HUES6 (cell line): ENCODE results near the gene WHRN.
A peak's percentile ranks its signal among the peaks of the same experiment; 100 is the strongest.

Experiments
- H3K27ac ChIP-seq: 2 replicates; pipeline ENCODE4 v1.7.0; 2013; ENCODE audit warnings: low read depth, mild to moderate bottlenecking, low read length, inconsistent platforms
- H3K27me3 ChIP-seq: 2 replicates; pipeline ENCODE4 v1.6.1; 2013; ENCODE audit warnings: low read length; ENCODE audit not compliant: control insufficient read depth, insufficient read depth
- H3K36me3 ChIP-seq: 2 replicates; pipeline ENCODE4 v1.6.1; 2013; ENCODE audit warnings: low read length; ENCODE audit not compliant: control insufficient read depth, insufficient read depth
- H3K4me1 ChIP-seq: 2 replicates; pipeline ENCODE4 v1.6.1; 2013; ENCODE audit warnings: low read length; ENCODE audit not compliant: control insufficient read depth, insufficient read depth
- H3K4me3 ChIP-seq: 2 replicates; pipeline ENCODE4 v1.5.1; 2013; ENCODE audit warnings: low read depth, low read length
- H3K9ac ChIP-seq: one replicate; pipeline ENCODE4 v1.6.1; 2013; ENCODE audit warnings: mild to moderate bottlenecking, low read length
- H3K9me3 ChIP-seq: 2 replicates; pipeline ENCODE4 v1.6.1; 2013; ENCODE audit warnings: low read depth, low read length; ENCODE audit not compliant: control insufficient read depth, insufficient read depth

The WHRN gene

DNA sequence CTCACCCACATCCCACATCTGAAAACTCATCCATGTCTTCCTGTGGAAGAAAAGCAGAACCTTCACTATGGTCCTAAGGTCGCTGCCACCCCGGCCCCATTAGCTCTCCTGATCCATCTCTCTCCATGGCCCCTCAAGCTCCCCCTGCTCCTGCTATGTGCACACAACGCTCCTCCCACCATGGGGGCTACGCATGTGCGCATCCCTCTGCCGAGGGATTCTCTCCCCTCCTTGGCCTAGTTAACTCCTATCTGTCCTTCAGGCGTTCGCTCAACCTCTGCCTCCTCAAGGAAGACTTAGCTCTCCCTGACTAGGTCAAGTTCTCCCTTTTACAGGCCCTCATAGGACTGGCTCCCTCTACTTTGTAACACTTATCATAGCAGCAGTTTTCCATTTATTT is 127.3 kb downstream of the WHRN start:
- H3K27me3 ChIP-seq: no peaks in the 10 kb centered on the region
- H3K9me3 ChIP-seq: no peaks in the 10 kb centered on the region
- no peak overlapping the region for H3K9ac ChIP-seq
- no peak overlapping the region for H3K4me3 ChIP-seq
- H3K4me1 ChIP-seq: peaks cover 20% of the 10 kb centered on the region
- H3K36me3 ChIP-seq: peaks cover 13% of the 10 kb centered on the region
- H3K27ac ChIP-seq: no peak overlapping the region

DNA sequence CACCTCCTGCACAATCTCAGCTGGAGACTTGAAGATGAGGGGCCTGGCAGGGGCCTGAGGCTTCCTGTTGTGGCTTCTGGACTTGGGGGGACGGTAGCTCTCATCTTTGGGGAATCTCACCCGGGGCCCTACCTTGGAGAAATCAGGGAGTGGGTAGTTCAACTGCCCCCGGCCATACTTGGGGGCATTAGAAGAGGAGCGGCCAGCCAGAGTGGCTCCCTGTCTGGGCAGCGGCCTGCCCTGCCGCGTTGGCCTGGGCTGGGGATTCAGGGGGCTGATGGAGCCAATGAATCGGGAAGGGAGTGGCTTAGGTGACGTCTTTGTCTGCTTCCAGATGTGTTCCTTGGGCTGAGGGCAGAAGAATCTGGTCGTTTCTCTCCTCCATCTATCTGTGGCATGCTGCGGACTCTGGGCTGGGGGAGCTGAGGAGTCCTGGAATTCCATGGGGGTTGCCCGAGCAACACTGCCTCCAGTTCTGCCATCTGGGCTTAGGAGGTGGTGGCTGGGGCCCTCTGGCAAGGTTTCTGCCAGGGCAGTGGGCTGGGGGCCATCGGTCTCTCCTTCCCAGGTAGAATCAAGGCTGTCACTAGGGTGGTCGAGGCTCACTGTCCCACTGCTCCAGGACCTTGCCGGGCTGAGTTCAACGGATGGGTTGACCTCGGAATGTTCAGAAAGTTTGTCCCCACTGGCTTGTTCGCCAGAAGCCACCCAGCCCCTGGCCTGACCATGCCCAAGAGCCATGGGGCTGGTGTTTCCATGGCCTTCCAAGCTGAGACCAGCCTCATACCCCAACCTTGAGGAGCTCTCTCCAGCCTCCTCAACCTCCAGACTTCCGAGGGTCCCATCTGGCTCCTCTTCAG is 128.5 kb downstream of the WHRN start:
- H3K27me3 ChIP-seq: no peaks in the 10 kb centered on the region
- peaks cover 23% of the 10 kb centered on the region for H3K4me1 ChIP-seq
- peaks cover 13% of the 10 kb centered on the region for H3K36me3 ChIP-seq
- no peaks in the 10 kb centered on the region for H3K9me3 ChIP-seq
- no peak overlapping the region for H3K9ac ChIP-seq
- no peak overlapping the region for H3K4me3 ChIP-seq
- H3K27ac ChIP-seq: no peak overlapping the region

DNA sequence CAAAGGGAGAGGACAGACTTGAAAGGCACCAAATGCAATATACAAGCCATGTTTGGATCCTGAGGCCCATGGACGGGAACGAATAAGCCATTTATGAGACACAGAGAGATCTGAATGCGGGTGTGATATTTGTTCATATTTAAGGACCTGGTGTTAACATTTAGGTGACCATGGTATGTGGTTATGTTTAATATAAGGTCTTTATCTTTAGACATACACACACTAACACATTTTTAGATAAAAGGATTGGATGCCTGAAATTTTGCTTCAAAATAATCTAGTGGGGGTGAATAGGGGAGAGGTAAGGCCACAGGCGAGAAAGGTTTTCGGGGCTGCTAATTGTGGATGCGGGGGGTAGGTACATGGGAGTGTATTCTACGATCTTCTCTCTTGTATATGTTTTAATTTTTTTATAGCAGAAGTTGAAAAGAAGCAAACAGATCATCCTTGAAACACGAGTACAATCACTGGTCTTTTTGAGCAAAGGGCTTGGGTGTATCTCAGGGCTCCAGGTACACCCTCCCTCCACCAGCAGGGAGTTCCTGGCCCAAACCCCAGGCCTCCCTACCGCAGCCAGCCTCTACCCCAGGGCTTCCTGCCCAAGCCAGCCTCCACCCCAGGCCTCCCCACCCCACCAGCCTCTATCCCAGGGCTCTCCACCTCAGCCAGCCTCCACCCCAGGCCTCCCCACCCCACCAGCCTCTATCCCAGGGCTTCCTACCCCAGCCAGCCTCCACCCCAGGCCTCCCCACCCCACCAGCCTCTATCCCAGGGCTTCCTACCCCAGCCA is 129.7 kb downstream of the WHRN start:
- Histone ChIP-seq H3K9ac (no peak overlapping the region), H3K4me3 (no peak overlapping the region), H3K36me3 (peaks cover 13% of the 10 kb centered on the region), H3K4me1 (peaks cover 34% of the 10 kb centered on the region), H3K27ac (no peak overlapping the region), H3K9me3 (no peaks in the 10 kb centered on the region), H3K27me3 (no peaks in the 10 kb centered on the region)

DNA sequence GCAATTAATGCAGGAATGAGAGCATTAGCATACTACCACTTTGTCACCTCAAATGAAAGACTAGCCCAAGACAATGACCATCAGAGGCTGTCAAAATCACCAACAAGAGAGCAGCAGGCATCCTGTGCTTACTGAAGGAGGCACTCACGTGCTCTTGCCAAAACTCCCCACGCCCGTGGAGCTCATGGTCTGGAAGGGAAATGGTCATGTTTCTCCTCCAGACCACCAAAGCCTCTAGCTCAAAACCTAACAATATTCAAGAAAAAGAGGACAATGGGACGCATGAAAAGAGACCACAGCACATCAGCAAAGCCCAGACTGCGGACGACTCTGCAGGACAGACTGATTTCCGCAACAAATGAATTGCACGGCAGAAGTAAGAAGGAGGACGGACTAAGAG is 130.3 kb downstream of the WHRN start:
- H3K4me3 ChIP-seq: no peak overlapping the region
- H3K4me1 ChIP-seq: peaks cover 37% of the 10 kb centered on the region
- no peaks in the 10 kb centered on the region for H3K9me3 ChIP-seq
- no peaks in the 10 kb centered on the region for H3K27me3 ChIP-seq
- H3K27ac ChIP-seq: no peak overlapping the region
- no peak overlapping the region for H3K9ac ChIP-seq
- peaks cover 13% of the 10 kb centered on the region for H3K36me3 ChIP-seq

DNA sequence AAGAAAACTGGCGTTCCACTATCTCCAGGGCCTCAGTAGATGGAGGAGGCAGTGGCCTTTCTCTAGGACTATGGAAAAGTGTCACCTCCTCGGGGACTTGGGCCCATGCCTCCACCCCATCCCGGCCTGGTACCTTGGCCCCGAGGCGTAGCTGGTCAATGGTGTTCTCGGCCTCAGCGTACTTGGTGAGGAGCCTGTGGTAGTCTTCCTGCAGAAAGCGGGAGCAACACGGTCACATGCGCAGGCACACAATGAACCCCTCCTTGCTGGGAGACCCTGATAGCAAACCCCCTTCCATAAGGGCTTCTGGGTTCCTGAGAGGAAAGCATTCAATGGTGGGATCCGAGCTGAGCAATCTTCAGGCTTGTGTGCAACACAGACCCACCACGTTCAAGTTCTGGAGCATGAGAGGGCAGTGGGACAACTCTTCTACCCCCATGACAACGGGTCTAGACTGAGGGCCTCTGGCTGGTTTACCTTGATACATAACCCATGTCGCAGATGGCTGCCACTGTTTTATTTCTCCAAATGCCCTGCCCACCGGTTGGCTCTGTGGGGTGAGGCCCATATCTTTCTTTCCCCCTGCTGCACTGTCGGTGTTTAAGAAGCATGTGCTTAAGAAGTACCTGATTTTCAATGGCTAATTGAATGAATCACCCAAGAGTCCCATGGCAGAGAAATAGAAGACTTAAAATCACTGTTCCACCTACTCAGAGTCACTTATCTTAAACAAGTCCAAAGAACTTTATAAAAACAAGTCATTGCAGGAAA is 131.1 kb downstream of the WHRN start:
- Histone ChIP-seq H3K4me3 (no peak overlapping the region), H3K27me3 (no peaks in the 10 kb centered on the region), H3K36me3 (peaks cover 13% of the 10 kb centered on the region), H3K4me1 (peaks cover 45% of the 10 kb centered on the region), H3K27ac (no peak overlapping the region), H3K9ac (no peak overlapping the region), H3K9me3 (no peaks in the 10 kb centered on the region)

DNA sequence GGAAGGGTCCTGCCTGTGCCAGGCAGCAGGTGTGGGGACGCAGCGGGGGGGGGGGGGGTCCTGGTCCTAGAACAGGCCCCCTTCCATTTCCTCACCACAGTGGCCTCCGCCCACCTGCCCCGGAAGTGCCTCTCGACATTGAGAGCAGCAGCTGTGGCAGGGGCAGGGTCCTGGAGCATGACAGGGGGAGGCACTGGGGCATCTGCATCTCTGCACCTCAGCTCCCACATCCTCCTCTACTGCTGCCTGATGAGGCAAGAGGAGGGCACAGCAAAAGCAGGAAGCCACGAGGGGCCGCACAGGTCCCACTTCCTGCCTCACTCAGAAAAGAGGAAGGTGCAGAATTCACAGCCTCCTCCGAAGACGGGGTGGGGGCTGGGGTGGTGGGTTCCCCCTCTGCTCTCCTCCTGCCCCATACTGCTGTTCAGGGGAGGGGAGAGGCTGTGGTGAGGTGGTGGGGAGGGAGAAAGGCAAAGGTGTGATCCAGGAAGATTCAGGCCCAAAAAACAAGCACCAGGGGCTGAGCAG is 132.3 kb downstream of the WHRN start:
- no peak overlapping the region for H3K9ac ChIP-seq
- no peaks in the 10 kb centered on the region for H3K27me3 ChIP-seq
- peaks cover 19% of the 10 kb centered on the region for H3K36me3 ChIP-seq
- no peak overlapping the region for H3K4me3 ChIP-seq
- H3K9me3 ChIP-seq: no peaks in the 10 kb centered on the region
- peaks cover 46% of the 10 kb centered on the region for H3K4me1 ChIP-seq
- H3K27ac ChIP-seq: no peak overlapping the region

DNA sequence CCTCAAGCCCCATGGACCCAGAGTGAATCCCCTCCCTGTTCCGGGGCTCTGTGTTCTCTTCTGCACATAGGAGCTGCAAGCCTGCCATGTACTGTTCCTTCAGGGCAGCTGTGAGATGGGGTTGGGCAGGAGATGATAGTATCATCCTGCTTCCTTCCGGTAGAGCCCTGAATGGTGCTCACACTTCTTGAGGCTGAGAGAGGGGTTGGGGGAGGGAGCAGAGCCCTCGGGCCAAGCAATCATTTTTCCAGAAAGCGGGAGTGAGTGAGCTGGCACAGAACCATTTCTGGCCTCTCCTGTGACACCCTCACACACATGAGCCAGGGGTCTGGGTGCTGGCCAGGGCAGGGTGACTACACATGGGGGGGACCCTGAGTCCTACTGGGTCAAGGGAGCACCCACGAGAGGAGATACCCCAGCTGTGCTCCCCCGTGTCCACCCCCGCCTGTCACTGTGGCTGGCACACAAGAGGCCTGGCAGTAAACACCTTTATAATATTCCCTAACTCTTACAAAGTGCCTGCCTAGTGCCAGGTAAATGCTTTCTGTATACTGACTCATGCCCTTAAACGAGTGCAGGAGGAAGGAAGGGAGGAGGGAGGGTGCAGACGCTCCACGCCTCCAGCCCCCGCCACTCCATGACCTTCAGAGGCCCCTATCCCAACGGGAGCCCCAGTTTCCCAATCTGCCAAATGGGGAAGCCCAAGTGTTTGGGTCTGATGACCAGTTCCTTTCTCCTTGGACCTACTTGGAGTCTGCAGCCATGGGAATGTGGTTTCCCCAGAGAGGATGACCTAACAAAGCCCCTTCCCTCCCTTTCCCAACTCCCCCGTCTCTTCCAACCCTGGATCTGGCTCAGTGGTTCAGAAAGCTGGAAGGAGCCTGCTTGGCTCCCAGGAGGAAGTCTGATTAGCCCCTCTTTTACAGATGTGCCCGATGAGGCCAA is 133.0 kb downstream of the WHRN start:
- Histone ChIP-seq H3K4me1 (peaks cover 46% of the 10 kb centered on the region), H3K27ac (0 out of 2 replicates have a peak overlapping the region, but pooled peaks have one; percentile 19), H3K9ac (no peak overlapping the region), H3K9me3 (no peaks in the 10 kb centered on the region), H3K27me3 (no peaks in the 10 kb centered on the region), H3K4me3 (no peak overlapping the region), H3K36me3 (peaks cover 23% of the 10 kb centered on the region)

DNA sequence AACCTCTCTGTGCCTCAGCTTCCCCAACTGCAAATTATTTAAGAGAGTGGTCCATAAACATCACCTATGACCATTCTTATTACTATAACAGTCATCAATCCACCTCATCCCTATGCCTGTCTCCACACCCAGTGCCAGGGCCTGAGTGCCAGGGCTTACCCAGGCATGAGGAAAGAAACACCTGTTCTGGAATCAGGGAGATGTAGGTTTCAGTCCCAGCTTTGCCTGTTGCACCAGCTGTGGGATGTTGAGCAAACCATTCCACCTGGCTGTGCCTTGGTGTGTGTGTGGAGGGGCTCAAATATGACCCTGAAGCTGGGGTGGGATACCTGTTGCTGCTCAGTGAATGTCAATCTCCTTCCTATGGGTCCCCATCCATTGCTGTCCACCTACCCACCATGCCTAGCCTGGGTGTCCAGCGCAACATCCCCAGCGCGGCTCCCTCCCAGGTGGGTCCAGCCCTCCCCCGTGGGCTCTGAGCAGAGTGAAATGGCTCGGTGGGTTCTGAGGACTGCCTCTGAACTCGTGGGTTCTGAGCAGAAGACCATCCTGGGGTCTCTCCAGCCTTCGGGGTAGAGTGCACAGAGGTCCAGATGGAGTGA is 133.8 kb downstream of the WHRN start:
- no peaks in the 10 kb centered on the region for H3K27me3 ChIP-seq
- no peak overlapping the region for H3K4me3 ChIP-seq
- H3K4me1 ChIP-seq: peaks cover 46% of the 10 kb centered on the region
- H3K9me3 ChIP-seq: no peaks in the 10 kb centered on the region
- peak overlapping the region; percentile 52 for H3K27ac ChIP-seq
- no peak overlapping the region for H3K9ac ChIP-seq
- peaks cover 16% of the 10 kb centered on the region for H3K36me3 ChIP-seq

DNA sequence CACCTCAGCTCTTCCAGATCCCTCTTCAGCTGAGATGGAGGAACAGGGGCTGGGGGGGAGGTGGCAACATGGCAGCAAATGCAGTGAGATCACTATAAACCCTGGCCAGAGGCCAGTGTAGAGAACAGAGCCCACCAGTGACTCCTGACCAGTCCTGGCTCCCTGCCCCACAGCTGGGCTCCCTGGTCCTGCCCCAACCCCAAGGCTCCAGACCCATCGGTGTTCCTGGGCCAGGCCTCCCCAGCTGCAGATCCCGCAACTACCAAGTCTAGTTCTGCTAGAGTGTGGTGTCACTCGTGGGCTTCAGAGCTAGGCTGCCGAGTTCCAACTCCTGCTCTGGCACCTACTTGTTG is 134.3 kb downstream of the WHRN start:
- Histone ChIP-seq H3K9me3 (no peaks in the 10 kb centered on the region), H3K27ac (peak overlapping the region; percentile 52), H3K36me3 (peaks cover 15% of the 10 kb centered on the region), H3K9ac (peak overlapping the region; percentile 19), H3K4me1 (peaks cover 46% of the 10 kb centered on the region), H3K27me3 (no peaks in the 10 kb centered on the region), H3K4me3 (no peak overlapping the region)
